Body of pancreas (tissue), 4 donors: ENCODE results near the gene TPD52L1.

ENCODE experiments used
- CTCF ChIP-seq, 7 experiments: fragments of 450-650 bp in 4 of 7; fragments of 200-600 bp in 3 of 7; sonication (generic) in 3 of 7; IDR thresholded peaks; one replicate each; pipeline ENCODE4 v1.5.1; 2016 to 2019; ENCODE audit warnings: antibody characterized with exemption in 7 of 7
- POLR2A ChIP-seq, 3 donors: fragments of 450-650 bp; IDR thresholded peaks; one replicate each; pipeline ENCODE4 v1.6.1; 2016; ENCODE audit warnings: antibody characterized with exemption in 3 of 3, mild to moderate bottlenecking in 2 of 3

- no peak for TF ChIP-seq CTCF (IDR thresholded peaks at IDR 0.05)
- TF ChIP-seq POLR2A (IDR thresholded peaks at IDR 0.05) = no peak
Measured at GRCh38 chr6:125302840-125303511, 149.4 kb downstream of the TPD52L1 start.
